Head of caudate nucleus (tissue), 42 donors: ENCODE measurements around the gene PTPRR.

Source experiments
- DNase-seq, 42 donors: peaks; one replicate each; pipeline versions ENCODE4 v3.0.0 to v3.0.0-alpha.2; 2020 to 2021; ENCODE audit warnings: mixed read lengths in 7 of 42
- intact Hi-C: fragments of 100-400 bp; cut with DNase I; formaldehyde crosslinking; loops from one replicate; pipeline ENCODE4 v1.15.0; 2022

PTPRR gene

GRCh38 chr12:70919597-70920035, 922 bp downstream of the PTPRR start:
- intact Hi-C loops: no loop called here
- DNase-seq: peak in 32 of 42 donors; percentile 3 to 71 (median 39)

GRCh38 chr12:70919176-70919575, 1.4 kb downstream of the PTPRR start:
- peak in 1 of 42 donors; percentile 5 for DNase-seq
- intact Hi-C loops: no loop called here

- intact Hi-C loops: no loop called here
Observed at GRCh38 chr12:70918321-70918720, 2.2 kb downstream of the PTPRR start.

GRCh38 chr12:70910666-70911065, 9.9 kb downstream of the PTPRR start:
- intact Hi-C loops: no loop called here
- DNase-seq: no peak

More at GRCh38 chr12:70918321-70918720, 2.2 kb downstream of the PTPRR start:
- no peak for DNase-seq

GRCh38 chr12:70908978-70909377, 11.6 kb downstream of the PTPRR start:
- intact Hi-C loops: no loop called here
- no peak for DNase-seq

GRCh38 chr12:70907412-70907811, 13.1 kb downstream of the PTPRR start:
- no peak for DNase-seq
- intact Hi-C loops: no loop called here

- no peak for DNase-seq
- intact Hi-C loops: no loop called here
Observed at GRCh38 chr12:70895956-70896355, 24.6 kb downstream of the PTPRR start.

GRCh38 chr12:70892593-70892992, 27.9 kb downstream of the PTPRR start:
- intact Hi-C loops: no loop called here
- no peak for DNase-seq

- intact Hi-C loops: no loop called here
Observed at GRCh38 chr12:70890895-70891832, 29.4 kb downstream of the PTPRR start.

GRCh38 chr12:70885956-70886355, 34.6 kb downstream of the PTPRR start:
- intact Hi-C loops: no loop called here
- peak in 1 of 42 donors; percentile 4 for DNase-seq

More at GRCh38 chr12:70890895-70891832, 29.4 kb downstream of the PTPRR start:
- no peak for DNase-seq

- DNase-seq: no peak
- intact Hi-C loops: no loop called here
Observed at GRCh38 chr12:70883855-70884254, 36.7 kb downstream of the PTPRR start.

- no peak for DNase-seq
- intact Hi-C loops: no loop called here
Observed at GRCh38 chr12:70880744-70881143, 39.8 kb downstream of the PTPRR start.

- DNase-seq: no peak
- intact Hi-C loops: no loop called here
Observed at GRCh38 chr12:70876952-70877351, 43.6 kb downstream of the PTPRR start.

GRCh38 chr12:70875628-70876027, 44.9 kb downstream of the PTPRR start:
- no peak for DNase-seq

GRCh38 chr12:70854881-70855568, 65.5 kb downstream of the PTPRR start:
- no peak for DNase-seq
- intact Hi-C loops: no loop called here

More at GRCh38 chr12:70875628-70876027, 44.9 kb downstream of the PTPRR start:
- intact Hi-C loops: no loop called here

- DNase-seq: no peak
- intact Hi-C loops: no loop called here
Observed at GRCh38 chr12:70854138-70854537, 66.4 kb downstream of the PTPRR start.

- no peak for DNase-seq
- intact Hi-C loops: no loop called here
Observed at GRCh38 chr12:70853326-70853725, 67.2 kb downstream of the PTPRR start.

GRCh38 chr12:70852416-70853150, 68.0 kb downstream of the PTPRR start:
- intact Hi-C loops: no loop called here
- DNase-seq: no peak

- intact Hi-C loops: loop anchor here (5.0 kb wide), 1 partner anchor 117 kb away; no protein-coding TSS in a partner anchor
- peak in 1 of 42 donors; percentile 30 for DNase-seq
Observed at GRCh38 chr12:70849265-70849960, 71.1 kb downstream of the PTPRR start.
